GM12878 (cell line): Measurements from ENCODE around the gene ARPP21. TPM values are rescaled to one million over a fixed set of nuclear protein-coding genes. Genes with fewer than 3 reads are reported as not detected.

Experiments
- ATAC-seq: fragments of 200-7000 bp; cut with Tn5 transposase; 3 replicates; pipeline ENCODE4 v1.9.1; 2020; ENCODE audit warnings: mild to moderate bottlenecking, moderate library complexity
- BruUV-seq: library from RNA; stranded (reverse); fragments of 400-500 nt; replicated peaks from 2 replicates; lab custom pipeline; 2021; lab: Mats Ljungman, UMichigan
- CTCF ChIA-PET: fragments of 300-600 bp; sonication (Branson Sonifier 250); formaldehyde crosslinking; extraction: SDS; loops from one replicate; lab custom pipeline; 2021; ENCODE audit warnings: inconsistent platforms; lab: Yijun Ruan, JAX
- POLR2A ChIA-PET: fragments of 350-600 bp; formaldehyde crosslinking; extraction: SDS; loops from one replicate; lab custom pipeline; 2021; ENCODE audit warnings: inconsistent platforms; lab: Charles Lee
- RAD21 ChIA-PET: fragments of 300-600 bp; sonication (Branson Sonifier 250); formaldehyde crosslinking; loops from one replicate; lab custom pipeline; 2023; ENCODE audit warnings: antibody characterized with exemption; ENCODE audit not compliant: unreplicated experiment; lab: Charles Lee
- SMC1A ChIA-PET: fragments of 300-600 bp; sonication (Branson Sonifier 250); formaldehyde crosslinking; loops from one replicate; lab custom pipeline; 2023; ENCODE audit not compliant: unreplicated experiment, uncharacterized antibody; lab: Charles Lee
- DNase-seq: peaks from one replicate; pipeline ENCODE4 v3.0.0-alpha.2; 2011; ENCODE audit warnings: low read depth, low spot score
- FAIRE-seq: peaks from 3 replicates; lab custom pipeline; 2011; peaks lifted over from hg19 to GRCh38; lab: Jason Lieb, UNC
- H2AFZ ChIP-seq: 2 replicates; pipeline ENCODE4 v1.6.0; 2011; ENCODE audit warnings: low read depth, low read length, control low read depth; ENCODE audit not compliant: control insufficient read depth
- H3K27ac ChIP-seq: 2 replicates; pipeline ENCODE4 v1.5.1; 2011; ENCODE audit warnings: control low read depth; ENCODE audit not compliant: control insufficient read depth, insufficient read depth
- H3K27me3 ChIP-seq, 2 experiments: replicated peaks in 1 of 2; 2 replicates each; pipeline versions ENCODE4 v1.6.0 to v1.6.1; 2011; ENCODE audit warnings: low read length in 1 of 2; ENCODE audit not compliant: control insufficient read depth in 2 of 2, insufficient read depth in 2 of 2
- H3K36me3 ChIP-seq, 2 experiments: 2 replicates each; pipeline ENCODE4 v1.5.1; 2011; ENCODE audit warnings: low read length in 1 of 2; ENCODE audit not compliant: control insufficient read depth in 2 of 2, insufficient read depth in 2 of 2
- H3K4me1 ChIP-seq: 2 replicates; pipeline ENCODE4 v1.6.1; 2011; ENCODE audit warnings: mild to moderate bottlenecking, low read length, moderate library complexity, mixed read lengths; ENCODE audit not compliant: control insufficient read depth, insufficient read depth
- H3K4me2 ChIP-seq: 2 replicates; pipeline ENCODE4 v1.6.0; 2011; ENCODE audit warnings: control low read depth; ENCODE audit not compliant: control insufficient read depth, insufficient read depth
- H3K4me3 ChIP-seq: fragments of 200-600 bp; sonication (generic); 2 replicates; pipeline ENCODE4 v1.5.1; 2016
- H3K79me2 ChIP-seq: 2 replicates; pipeline ENCODE4 v1.6.0; 2011; ENCODE audit warnings: low read length; ENCODE audit not compliant: control insufficient read depth, insufficient read depth
- H3K9ac ChIP-seq: 2 replicates; pipeline ENCODE4 v1.8.0; 2011; ENCODE audit warnings: low read length, control low read depth, mixed read lengths; ENCODE audit not compliant: control insufficient read depth, insufficient read depth
- H3K9me3 ChIP-seq: replicated peaks from 3 replicates; pipeline ENCODE4 v1.5.1; 2011; ENCODE audit warnings: mild to moderate bottlenecking, low read length; ENCODE audit not compliant: control insufficient read depth, insufficient read depth
- H4K20me1 ChIP-seq: 2 replicates; pipeline ENCODE4 v1.6.0; 2011; ENCODE audit not compliant: control insufficient read depth, insufficient read depth
- ASH2L ChIP-seq: fragments of 300-600, 200-600 bp; sonication (generic); IDR thresholded peaks from 2 replicates; pipeline ENCODE4 v1.6.1; 2017; ENCODE audit warnings: low read depth, mild to moderate bottlenecking, borderline replicate concordance
- BHLHE40 ChIP-seq, 2 experiments: fragments of 450-650 bp in 1 of 2; IDR thresholded peaks; 2 replicates each; pipeline ENCODE4 v1.6.1; 2011 to 2017; ENCODE audit warnings: low read depth in 2 of 2, borderline replicate concordance in 1 of 2, improper control_type of control experiment in 1 of 2, low read length in 1 of 2, mild to moderate bottlenecking in 1 of 2
- KDM1A ChIP-seq: fragments of 200-600 bp; sonication (generic); IDR thresholded peaks from 2 replicates; pipeline ENCODE4 v1.6.1; 2016; ENCODE audit warnings: borderline replicate concordance
- NBN ChIP-seq: fragments of 450-650 bp; IDR thresholded peaks from 2 replicates; pipeline ENCODE4 v1.6.1; 2016
- PAX5 ChIP-seq: IDR thresholded peaks from 2 replicates; pipeline ENCODE4 v1.6.1; 2011; ENCODE audit warnings: low read depth, low read length, borderline replicate concordance
- PRDM15 ChIP-seq: fragments of 450-650 bp; formaldehyde crosslinking; IDR thresholded peaks from 2 replicates; pipeline ENCODE4 v1.4.0; 2020; ENCODE audit warnings: mild to moderate bottlenecking, moderate library complexity
- SMAD5 ChIP-seq: IDR thresholded peaks from 2 replicates; pipeline ENCODE4 v1.6.1; 2016; ENCODE audit warnings: antibody characterized with exemption, low read depth
- SMARCA5 ChIP-seq: fragments of 450-650 bp; IDR thresholded peaks from 2 replicates; pipeline ENCODE4 v1.6.1; 2017; ENCODE audit warnings: mild to moderate bottlenecking
- STAT1 ChIP-seq: fragments of 450-650 bp; conservative IDR thresholded peaks from 2 replicates; pipeline ENCODE4 v1.6.1; 2014; ENCODE audit warnings: antibody characterized with exemption, mild to moderate bottlenecking
- SUPT20H ChIP-seq: IDR thresholded peaks from 2 replicates; pipeline ENCODE4 v1.6.1; 2011; ENCODE audit warnings: low read depth, mild to moderate bottlenecking, low read length, moderate library complexity, borderline replicate concordance; ENCODE audit not compliant: control insufficient read depth
- TCF12 ChIP-seq: IDR thresholded peaks from 2 replicates; pipeline ENCODE4 v1.6.1; 2011; ENCODE audit warnings: low read depth, mild to moderate bottlenecking, low read length
- USF2 ChIP-seq: IDR thresholded peaks from 2 replicates; pipeline ENCODE4 v1.6.1; 2011; ENCODE audit warnings: low read depth, low read length, improper control_type of control experiment, borderline replicate concordance
- ZNF207 ChIP-seq: fragments of 450-650 bp; IDR thresholded peaks from 2 replicates; pipeline ENCODE4 v1.6.1; 2014; ENCODE audit warnings: antibody characterized with exemption, mild to moderate bottlenecking, borderline replicate concordance
- WGBS: methylation state at CpG from one replicate; pipeline ENCODE4 v1.1.6; 2016; ENCODE audit warnings: low lambda C conversion rate; ENCODE audit not compliant: insufficient replicate concordance, insufficient coverage; ENCODE audit errors: missing lambda C conversion rate; 5-methylcytosine and 5-hydroxymethylcytosine counted together
- in situ Hi-C: fragments of 300-500 bp; cut with MboI; formaldehyde crosslinking; loops from 9 replicates; pipeline ENCODE4 v1.14.3; 2018; ENCODE audit warnings: mixed read lengths
- intact Hi-C: fragments of 100-400 bp; cut with micrococcal nuclease; formaldehyde crosslinking; loops from one replicate; pipeline ENCODE4 v1.14.2; 2022; ENCODE audit not compliant: unreplicated experiment
- polyA plus RNA-seq, 11 experiments: library from polyadenylated mRNA; depleted of rRNA in 4 of 11; unstranded in 6 of 11; stranded (reverse) in 5 of 11; fragments of >200 nt; fragmentation: Nextera tagmentation in 4 of 11; fragmentation: Illumina TruSeq in 1 of 11; extraction: Ambion mirVana in 4 of 11; extraction: Trizol in 1 of 11; gene quantifications; 1 replicate in 1 of 11; 2 replicates in 10 of 11; pipeline versions ENCODE4 v1.2.1 to v1.2.3, GENCODE V29; 2011 to 2016; ENCODE audit warnings: inconsistent platforms in 2 of 11, missing spikeins in 2 of 11, low read depth in 1 of 11
- total RNA-seq, 4 experiments: library from RNA; depleted of rRNA in 3 of 4; stranded (reverse); fragments of >200 nt in 3 of 4; fragmentation: Illumina TruSeq in 1 of 4; extraction: Trizol in 1 of 4; gene quantifications; 2 replicates each; pipeline versions ENCODE4 v1.2.1 to v1.2.3, GENCODE V29; 2013 to 2021
- TF ChIP-seq, protein P1 (sequence below): fragments of 450-650 bp; IDR thresholded peaks from 2 replicates; pipeline ENCODE4 v1.6.1; 2017; ENCODE audit warnings: mild to moderate bottlenecking, moderate library complexity

ARPP21 gene
- total and polyA plus RNA-seq, 10 of the 15 experiments (the other 5 are each of a cell fraction or from before 2014, with no cell fraction given): not detected

DNA sequence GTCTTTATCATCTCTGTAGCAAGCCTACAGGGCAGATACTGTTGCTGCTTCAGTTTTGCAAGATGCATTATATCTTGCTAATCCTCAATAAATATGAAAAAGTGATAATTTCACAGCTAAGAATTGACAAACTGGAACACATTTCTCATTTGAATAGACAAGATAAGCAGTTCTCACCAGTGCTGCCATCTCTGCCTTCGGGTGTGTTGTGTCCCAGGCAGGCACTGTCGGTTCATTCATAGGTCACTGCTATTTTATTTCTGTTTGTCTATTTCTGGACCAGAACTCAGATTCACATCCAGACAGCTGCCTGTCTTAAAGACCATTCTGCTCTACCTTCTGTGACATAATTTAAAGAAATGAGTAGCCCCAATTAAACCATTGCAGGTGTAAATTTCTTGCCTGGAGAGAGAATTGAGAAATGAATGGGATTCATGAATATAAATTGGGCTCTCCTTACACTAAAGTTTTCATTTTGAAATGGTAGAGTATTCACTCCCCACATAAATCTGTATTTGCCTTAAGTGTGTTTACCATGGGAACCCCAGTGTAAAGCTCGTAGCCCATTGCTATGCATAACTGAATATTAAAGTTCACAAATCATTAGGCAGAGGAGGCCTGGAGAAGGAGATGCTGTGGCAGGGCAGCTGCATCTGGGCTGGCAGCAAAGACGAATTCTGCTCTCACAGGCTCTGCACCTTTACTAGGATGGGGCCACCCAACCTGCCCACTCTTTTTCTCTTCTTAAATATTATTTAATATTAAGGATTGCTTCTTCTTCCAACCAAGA, 149.9 kb downstream of the ARPP21 start:
- no peak for FAIRE-seq
- H2AFZ ChIP-seq: no peak overlapping the region
- TF ChIP-seq TCF12 (no peak), SMAD5 (no peak), NBN (no peak), SMARCA5 (no peak), ASH2L (no peak), ZNF207 (no peak), STAT1 (no peak), PRDM15 (CRISPR knock-in tag) (no peak), KDM1A (no peak), PAX5 (no peak), BHLHE40 (IDR thresholded peaks at IDR 0.05; ENCODE audit: borderline replicate concordance in 1 of 2, low read depth in 2 of 2, low read length in 1 of 2) (no peak), USF2 (no peak), SUPT20H (no peak)
- TF ChIP-seq, protein P1, sequence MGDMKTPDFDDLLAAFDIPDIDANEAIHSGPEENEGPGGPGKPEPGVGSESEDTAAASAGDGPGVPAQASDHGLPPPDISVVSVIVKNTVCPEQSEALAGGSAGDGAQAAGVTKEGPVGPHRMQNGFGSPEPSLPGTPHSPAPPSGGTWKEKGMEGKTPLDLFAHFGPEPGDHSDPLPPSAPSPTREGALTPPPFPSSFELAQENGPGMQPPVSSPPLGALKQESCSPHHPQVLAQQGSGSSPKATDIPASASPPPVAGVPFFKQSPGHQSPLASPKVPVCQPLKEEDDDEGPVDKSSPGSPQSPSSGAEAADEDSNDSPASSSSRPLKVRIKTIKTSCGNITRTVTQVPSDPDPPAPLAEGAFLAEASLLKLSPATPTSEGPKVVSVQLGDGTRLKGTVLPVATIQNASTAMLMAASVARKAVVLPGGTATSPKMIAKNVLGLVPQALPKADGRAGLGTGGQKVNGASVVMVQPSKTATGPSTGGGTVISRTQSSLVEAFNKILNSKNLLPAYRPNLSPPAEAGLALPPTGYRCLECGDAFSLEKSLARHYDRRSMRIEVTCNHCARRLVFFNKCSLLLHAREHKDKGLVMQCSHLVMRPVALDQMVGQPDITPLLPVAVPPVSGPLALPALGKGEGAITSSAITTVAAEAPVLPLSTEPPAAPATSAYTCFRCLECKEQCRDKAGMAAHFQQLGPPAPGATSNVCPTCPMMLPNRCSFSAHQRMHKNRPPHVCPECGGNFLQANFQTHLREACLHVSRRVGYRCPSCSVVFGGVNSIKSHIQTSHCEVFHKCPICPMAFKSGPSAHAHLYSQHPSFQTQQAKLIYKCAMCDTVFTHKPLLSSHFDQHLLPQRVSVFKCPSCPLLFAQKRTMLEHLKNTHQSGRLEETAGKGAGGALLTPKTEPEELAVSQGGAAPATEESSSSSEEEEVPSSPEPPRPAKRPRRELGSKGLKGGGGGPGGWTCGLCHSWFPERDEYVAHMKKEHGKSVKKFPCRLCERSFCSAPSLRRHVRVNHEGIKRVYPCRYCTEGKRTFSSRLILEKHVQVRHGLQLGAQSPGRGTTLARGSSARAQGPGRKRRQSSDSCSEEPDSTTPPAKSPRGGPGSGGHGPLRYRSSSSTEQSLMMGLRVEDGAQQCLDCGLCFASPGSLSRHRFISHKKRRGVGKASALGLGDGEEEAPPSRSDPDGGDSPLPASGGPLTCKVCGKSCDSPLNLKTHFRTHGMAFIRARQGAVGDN: no peak

More for the DNA sequence above, 149.9 kb downstream of the ARPP21 start:
- Histone ChIP-seq H3K4me1 (no peaks in the 10 kb centered on the region), H3K9ac (no peak overlapping the region), H3K27me3 (no peaks in the 10 kb centered on the region), H3K27ac (no peak overlapping the region), H3K4me2 (no peak overlapping the region), H3K36me3 (no peaks in the 10 kb centered on the region), H3K9me3 (no peaks in the 10 kb centered on the region), H3K4me3 (no peak overlapping the region), H4K20me1 (no peaks in the 10 kb centered on the region), H3K79me2 (no peaks in the 10 kb centered on the region)
- no peak for DNase-seq
- intact Hi-C loops: no loop called here
- no TSS peak for BruUV-seq
- ChIA-PET POLR2A (no interaction called here), CTCF (no interaction called here), RAD21 (no interaction called here), SMC1A (interaction anchor here (1.5 kb wide), 1 partner anchor 13 kb away, joined by 5 read pairs; no protein-coding TSS in a partner anchor)
- in situ Hi-C loops: no loop called here
- no peak for ATAC-seq
- WGBS: 7% methylated on average over 4 of the region's 4 CpGs
